NT2/D1 (cell line): ENCODE measurements around the gene OR2B2.

ENCODE experiments used
- YY1 ChIP-seq: IDR thresholded peaks from 2 replicates; pipeline ENCODE4 v1.6.1; 2011; ENCODE audit not compliant: insufficient read length, insufficient read depth
- ZNF274 ChIP-seq: IDR thresholded peaks from 2 replicates; pipeline ENCODE4 v1.6.1; 2011; ENCODE audit warnings: mild to moderate bottlenecking, low read depth, low read length

DNA sequence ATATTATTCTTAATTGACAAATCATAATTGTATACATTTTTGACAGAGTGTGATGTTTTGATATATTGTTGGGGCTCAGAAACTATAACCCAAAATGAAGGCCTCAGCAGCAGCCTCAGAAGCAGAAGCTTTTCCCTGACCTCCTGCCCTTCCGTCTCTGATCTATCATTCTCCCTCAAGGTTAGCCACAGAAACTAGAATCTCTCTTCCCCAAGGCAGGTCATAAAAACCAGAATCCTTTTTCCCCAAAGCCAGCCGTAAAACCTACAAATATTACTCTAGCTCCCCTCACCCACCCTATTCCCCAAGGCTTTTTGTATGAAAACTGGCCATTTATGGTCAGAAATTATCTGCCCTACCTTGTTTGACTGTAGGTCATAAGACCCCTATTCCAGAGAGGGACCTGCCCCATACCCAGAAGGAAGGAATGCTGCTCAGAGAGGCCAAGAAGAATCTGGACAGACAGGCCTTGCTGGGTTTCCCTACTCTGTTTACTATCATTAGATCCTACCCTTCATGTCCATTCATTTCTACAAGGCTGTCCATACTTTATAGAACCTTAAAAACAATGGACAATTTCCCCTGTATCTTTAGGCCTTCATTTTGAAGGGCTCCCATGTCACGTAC lies 14.5 kb downstream of the OR2B2 start:
- TF ChIP-seq YY1 (no peak), ZNF274 (no peak)
